GM23338 (cell line): ENCODE data around the gene NGEF. TPM values are rescaled to one million over a fixed set of nuclear protein-coding genes. Genes with fewer than 3 reads are reported as not detected.

Source experiments
- ATAC-seq: fragments of 200-7000 bp; cut with Tn5 transposase; 3 replicates; pipeline ENCODE4 v1.9.1; 2020
- DNase-seq: peaks from one replicate; pipeline ENCODE4 v3.0.0-alpha.2; 2015; ENCODE audit warnings: low spot score
- H2AFZ ChIP-seq: fragments of 200-600 bp; sonication (generic); 2 replicates; pipeline ENCODE4 v1.8.0; 2016; ENCODE audit warnings: antibody characterized with exemption, mild to moderate bottlenecking, moderate library complexity
- H3F3A ChIP-seq: fragments of 200-600 bp; sonication (generic); replicated peaks from 2 replicates; pipeline ENCODE4 v1.8.0; 2017; ENCODE audit warnings: antibody characterized with exemption, mixed run types, low read depth
- H3K27ac ChIP-seq: fragments of 200-600 bp; sonication (generic); 2 replicates; pipeline ENCODE4 v1.6.1; 2016; ENCODE audit warnings: low read depth
- H3K27me3 ChIP-seq: fragments of 200-600 bp; sonication (generic); 2 replicates; pipeline ENCODE4 v1.8.0; 2016; ENCODE audit warnings: mild to moderate bottlenecking, mixed run types, moderate library complexity; ENCODE audit not compliant: insufficient read depth
- H3K36me3 ChIP-seq: fragments of 200-600 bp; sonication (generic); 2 replicates; pipeline ENCODE4 v1.8.0; 2016; ENCODE audit warnings: mild to moderate bottlenecking; ENCODE audit not compliant: insufficient read depth
- H3K4me1 ChIP-seq: fragments of 200-600 bp; sonication (generic); 2 replicates; pipeline ENCODE4 v1.8.0; 2016; ENCODE audit warnings: mild to moderate bottlenecking, moderate library complexity; ENCODE audit not compliant: insufficient read depth
- H3K4me2 ChIP-seq: fragments of 200-600 bp; sonication (generic); 2 replicates; pipeline ENCODE4 v1.7.1; 2017; ENCODE audit warnings: mixed run types
- H3K4me3 ChIP-seq: fragments of 200-600 bp; sonication (generic); 2 replicates; pipeline ENCODE4 v1.6.1; 2016; ENCODE audit warnings: mixed run types
- H3K79me2 ChIP-seq: fragments of 200-600 bp; sonication (generic); replicated peaks from 2 replicates; pipeline ENCODE4 v1.8.0; 2017; ENCODE audit warnings: mild to moderate bottlenecking; ENCODE audit not compliant: insufficient read depth
- H3K9me2 ChIP-seq: fragments of 200-600 bp; sonication (generic); 2 replicates; pipeline ENCODE4 v1.8.0; 2017; ENCODE audit not compliant: insufficient read depth
- H4K20me1 ChIP-seq: fragments of 200-600 bp; sonication (generic); replicated peaks from 2 replicates; pipeline ENCODE4 v1.8.0; 2017; ENCODE audit warnings: mild to moderate bottlenecking; ENCODE audit not compliant: insufficient read depth
- H3K27ac Mint-ChIP-seq: 2 replicates; pipeline ENCODE4 v1.8.0; 2020; ENCODE audit warnings: inconsistent platforms, mild to moderate bottlenecking, moderate library complexity, mixed read lengths
- H3K27me3 Mint-ChIP-seq: 3 replicates; pipeline ENCODE4 v1.8.0; 2022; ENCODE audit warnings: low read depth, mild to moderate bottlenecking, moderate library complexity, mixed read lengths, inconsistent platforms; ENCODE audit not compliant: insufficient read depth, poor library complexity
- H3K36me3 Mint-ChIP-seq: 3 replicates; pipeline ENCODE4 v1.8.0; 2021; ENCODE audit warnings: low read depth, mild to moderate bottlenecking, inconsistent platforms, moderate library complexity, mixed read lengths
- H3K4me1 Mint-ChIP-seq: 3 replicates; pipeline ENCODE4 v1.8.0; 2020; ENCODE audit warnings: mild to moderate bottlenecking, inconsistent platforms, mixed read lengths
- H3K4me3 Mint-ChIP-seq: 3 replicates; pipeline ENCODE4 v1.8.0; 2021; ENCODE audit warnings: moderate library complexity, mild to moderate bottlenecking, inconsistent platforms, mixed read lengths
- H3K9me3 Mint-ChIP-seq: 3 replicates; pipeline ENCODE4 v1.8.0; 2020; ENCODE audit warnings: moderate library complexity, mild to moderate bottlenecking, inconsistent platforms, mixed read lengths
- CREB1 ChIP-seq: fragments of 250-450 bp; sonication (Bioruptor Pico); IDR thresholded peaks from 2 replicates; pipeline ENCODE4 v1.5.0; 2020; ENCODE audit warnings: low read depth, mild to moderate bottlenecking, moderate library complexity
- EZH2 ChIP-seq: fragments of 200-600 bp; sonication (generic); IDR thresholded peaks from one replicate; pipeline ENCODE4 v1.8.0; 2017; ENCODE audit warnings: antibody characterized with exemption, mild to moderate bottlenecking, low read depth; ENCODE audit not compliant: unreplicated experiment
- NANOG ChIP-seq: IDR thresholded peaks from 2 replicates; pipeline ENCODE4 v1.6.1; 2016; ENCODE audit warnings: antibody characterized with exemption, borderline replicate concordance
- STAT1 ChIP-seq: IDR thresholded peaks from one replicate; pipeline ENCODE4 v1.6.1; 2016; ENCODE audit warnings: antibody characterized with exemption; ENCODE audit not compliant: unreplicated experiment
- ZNF331 ChIP-seq: fragments of 250-450 bp; sonication (Bioruptor Pico); IDR thresholded peaks from 2 replicates; pipeline ENCODE4 v1.5.0; 2020; ENCODE audit warnings: low read depth, mild to moderate bottlenecking, moderate library complexity
- polyA plus RNA-seq: library from polyadenylated mRNA; unstranded; fragments of >200 nt; fragmentation: Nextera tagmentation; extraction: Ambion mirVana; gene quantifications from 2 replicates; pipeline ENCODE4 v1.2.1, GENCODE V29; 2016
- total RNA-seq: library from RNA; depleted of rRNA; stranded (reverse); fragments of >200 nt; shearing (Covaris generic); gene quantifications from 2 replicates; pipeline ENCODE4 v1.2.3, GENCODE V29; 2014
- TF ChIP-seq, protein P1 (sequence below): fragments of 250-450 bp; sonication (Bioruptor Pico); IDR thresholded peaks from 2 replicates; pipeline ENCODE4 v1.5.0; 2020; ENCODE audit warnings: mild to moderate bottlenecking, moderate library complexity
- TF ChIP-seq, protein P2 (sequence below), 2 experiments: fragments of 200-600 bp in 1 of 2; sonication (generic) in 1 of 2; conservative IDR thresholded peaks; 2 replicates each; pipeline versions ENCODE4 v1.5.1 to v1.6.1; 2016 to 2017; ENCODE audit warnings: antibody characterized with exemption in 2 of 2, low read depth in 2 of 2, mild to moderate bottlenecking in 2 of 2, moderate library complexity in 1 of 2

The NGEF gene
- total and polyA plus RNA-seq, 2 experiments from 2014 or later, result 1.8 to 5.4 TPM

DNA sequence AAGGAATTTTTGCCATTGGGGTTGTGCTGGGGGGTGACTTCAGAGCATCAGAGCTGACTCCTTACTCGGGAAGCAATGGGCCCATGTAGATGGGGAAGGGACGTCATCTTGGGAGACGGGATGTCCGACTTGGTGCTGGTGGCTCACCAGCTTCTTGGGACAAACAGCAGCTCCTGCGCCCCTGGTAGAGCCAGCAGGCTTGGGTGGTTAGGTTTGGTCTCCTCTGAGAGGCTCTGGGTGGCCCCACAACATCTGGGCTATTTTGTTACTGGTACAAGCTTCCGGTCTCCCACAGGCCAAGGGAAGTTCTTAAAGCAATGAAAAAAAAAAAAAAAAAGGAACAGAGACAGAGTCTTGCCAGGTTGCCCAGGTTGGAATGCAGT, 1.8 kb downstream of the NGEF start (continued):
- TF ChIP-seq, protein P1, sequence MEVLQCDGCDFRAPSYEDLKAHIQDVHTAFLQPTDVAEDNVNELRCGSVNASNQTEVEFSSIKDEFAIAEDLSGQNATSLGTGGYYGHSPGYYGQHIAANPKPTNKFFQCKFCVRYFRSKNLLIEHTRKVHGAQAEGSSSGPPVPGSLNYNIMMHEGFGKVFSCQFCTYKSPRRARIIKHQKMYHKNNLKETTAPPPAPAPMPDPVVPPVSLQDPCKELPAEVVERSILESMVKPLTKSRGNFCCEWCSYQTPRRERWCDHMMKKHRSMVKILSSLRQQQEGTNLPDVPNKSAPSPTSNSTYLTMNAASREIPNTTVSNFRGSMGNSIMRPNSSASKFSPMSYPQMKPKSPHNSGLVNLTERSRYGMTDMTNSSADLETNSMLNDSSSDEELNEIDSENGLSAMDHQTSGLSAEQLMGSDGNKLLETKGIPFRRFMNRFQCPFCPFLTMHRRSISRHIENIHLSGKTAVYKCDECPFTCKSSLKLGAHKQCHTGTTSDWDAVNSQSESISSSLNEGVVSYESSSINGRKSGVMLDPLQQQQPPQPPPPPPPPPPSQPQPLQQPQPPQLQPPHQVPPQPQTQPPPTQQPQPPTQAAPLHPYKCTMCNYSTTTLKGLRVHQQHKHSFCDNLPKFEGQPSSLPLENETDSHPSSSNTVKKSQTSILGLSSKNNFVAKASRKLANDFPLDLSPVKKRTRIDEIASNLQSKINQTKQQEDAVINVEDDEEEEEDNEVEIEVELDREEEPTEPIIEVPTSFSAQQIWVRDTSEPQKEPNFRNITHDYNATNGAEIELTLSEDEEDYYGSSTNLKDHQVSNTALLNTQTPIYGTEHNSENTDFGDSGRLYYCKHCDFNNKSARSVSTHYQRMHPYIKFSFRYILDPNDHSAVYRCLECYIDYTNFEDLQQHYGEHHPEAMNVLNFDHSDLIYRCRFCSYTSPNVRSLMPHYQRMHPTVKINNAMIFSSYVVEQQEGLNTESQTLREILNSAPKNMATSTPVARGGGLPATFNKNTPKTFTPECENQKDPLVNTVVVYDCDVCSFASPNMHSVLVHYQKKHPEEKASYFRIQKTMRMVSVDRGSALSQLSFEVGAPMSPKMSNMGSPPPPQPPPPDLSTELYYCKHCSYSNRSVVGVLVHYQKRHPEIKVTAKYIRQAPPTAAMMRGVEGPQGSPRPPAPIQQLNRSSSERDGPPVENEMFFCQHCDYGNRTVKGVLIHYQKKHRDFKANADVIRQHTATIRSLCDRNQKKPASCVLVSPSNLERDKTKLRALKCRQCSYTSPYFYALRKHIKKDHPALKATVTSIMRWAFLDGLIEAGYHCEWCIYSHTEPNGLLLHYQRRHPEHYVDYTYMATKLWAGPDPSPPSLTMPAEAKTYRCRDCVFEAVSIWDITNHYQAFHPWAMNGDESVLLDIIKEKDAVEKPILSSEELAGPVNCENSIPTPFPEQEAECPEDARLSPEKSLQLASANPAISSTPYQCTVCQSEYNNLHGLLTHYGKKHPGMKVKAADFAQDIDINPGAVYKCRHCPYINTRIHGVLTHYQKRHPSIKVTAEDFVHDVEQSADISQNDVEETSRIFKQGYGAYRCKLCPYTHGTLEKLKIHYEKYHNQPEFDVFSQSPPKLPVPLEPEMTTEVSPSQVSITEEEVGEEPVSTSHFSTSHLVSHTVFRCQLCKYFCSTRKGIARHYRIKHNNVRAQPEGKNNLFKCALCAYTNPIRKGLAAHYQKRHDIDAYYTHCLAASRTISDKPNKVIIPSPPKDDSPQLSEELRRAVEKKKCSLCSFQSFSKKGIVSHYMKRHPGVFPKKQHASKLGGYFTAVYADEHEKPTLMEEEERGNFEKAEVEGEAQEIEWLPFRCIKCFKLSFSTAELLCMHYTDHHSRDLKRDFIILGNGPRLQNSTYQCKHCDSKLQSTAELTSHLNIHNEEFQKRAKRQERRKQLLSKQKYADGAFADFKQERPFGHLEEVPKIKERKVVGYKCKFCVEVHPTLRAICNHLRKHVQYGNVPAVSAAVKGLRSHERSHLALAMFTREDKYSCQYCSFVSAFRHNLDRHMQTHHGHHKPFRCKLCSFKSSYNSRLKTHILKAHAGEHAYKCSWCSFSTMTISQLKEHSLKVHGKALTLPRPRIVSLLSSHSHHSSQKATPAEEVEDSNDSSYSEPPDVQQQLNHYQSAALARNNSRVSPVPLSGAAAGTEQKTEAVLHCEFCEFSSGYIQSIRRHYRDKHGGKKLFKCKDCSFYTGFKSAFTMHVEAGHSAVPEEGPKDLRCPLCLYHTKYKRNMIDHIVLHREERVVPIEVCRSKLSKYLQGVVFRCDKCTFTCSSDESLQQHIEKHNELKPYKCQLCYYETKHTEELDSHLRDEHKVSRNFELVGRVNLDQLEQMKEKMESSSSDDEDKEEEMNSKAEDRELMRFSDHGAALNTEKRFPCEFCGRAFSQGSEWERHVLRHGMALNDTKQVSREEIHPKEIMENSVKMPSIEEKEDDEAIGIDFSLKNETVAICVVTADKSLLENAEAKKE (CRISPR knock-in tag), result no peak
- no peak for TF ChIP-seq NANOG

- no peaks in the 10 kb centered on the region for H3K9me2 ChIP-seq
- no peaks in the 10 kb centered on the region for H3K27me3 ChIP-seq
- H4K20me1 ChIP-seq, result no peaks in the 10 kb centered on the region
- H3K79me2 ChIP-seq, result no peaks in the 10 kb centered on the region
- Mint-ChIP-seq H3K4me1 (no peaks in the 10 kb centered on the region), H3K9me3 (no peaks in the 10 kb centered on the region), H3K27me3 (peaks cover 7% of the 10 kb centered on the region), H3K36me3 (no peaks in the 10 kb centered on the region), H3K4me3 (no peak overlapping the region), H3K27ac (no peak overlapping the region)
- ATAC-seq, result no peak
- no peak overlapping the region for H3K4me2 ChIP-seq
- H3K4me1 ChIP-seq, result no peaks in the 10 kb centered on the region
- H2AFZ ChIP-seq, result no peak overlapping the region
- DNase-seq, result no peak
- H3K27ac ChIP-seq, result no peak overlapping the region
- TF ChIP-seq, protein P1 (CRISPR knock-in tag), result no peak
- TF ChIP-seq EZH2 (no peak), ZNF331 (CRISPR knock-in tag) (no peak), CREB1 (no peak), STAT1 (no peak)
- TF ChIP-seq, protein P2, sequence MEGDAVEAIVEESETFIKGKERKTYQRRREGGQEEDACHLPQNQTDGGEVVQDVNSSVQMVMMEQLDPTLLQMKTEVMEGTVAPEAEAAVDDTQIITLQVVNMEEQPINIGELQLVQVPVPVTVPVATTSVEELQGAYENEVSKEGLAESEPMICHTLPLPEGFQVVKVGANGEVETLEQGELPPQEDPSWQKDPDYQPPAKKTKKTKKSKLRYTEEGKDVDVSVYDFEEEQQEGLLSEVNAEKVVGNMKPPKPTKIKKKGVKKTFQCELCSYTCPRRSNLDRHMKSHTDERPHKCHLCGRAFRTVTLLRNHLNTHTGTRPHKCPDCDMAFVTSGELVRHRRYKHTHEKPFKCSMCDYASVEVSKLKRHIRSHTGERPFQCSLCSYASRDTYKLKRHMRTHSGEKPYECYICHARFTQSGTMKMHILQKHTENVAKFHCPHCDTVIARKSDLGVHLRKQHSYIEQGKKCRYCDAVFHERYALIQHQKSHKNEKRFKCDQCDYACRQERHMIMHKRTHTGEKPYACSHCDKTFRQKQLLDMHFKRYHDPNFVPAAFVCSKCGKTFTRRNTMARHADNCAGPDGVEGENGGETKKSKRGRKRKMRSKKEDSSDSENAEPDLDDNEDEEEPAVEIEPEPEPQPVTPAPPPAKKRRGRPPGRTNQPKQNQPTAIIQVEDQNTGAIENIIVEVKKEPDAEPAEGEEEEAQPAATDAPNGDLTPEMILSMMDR (conservative IDR thresholded peaks at IDR 0.05; ENCODE audit: low read depth in 2 of 2), result no peak
- H3K36me3 ChIP-seq, result no peaks in the 10 kb centered on the region
- H3K4me3 ChIP-seq, result no peak overlapping the region
- H3F3A ChIP-seq, result no peaks in the 10 kb centered on the region
Observed at GRCh38 chr2:233010569-233011267, 2.3 kb downstream of the NGEF start.
